HepG2 (cell line): Measurements from ENCODE around the gene SIVA1. TPM values are rescaled to one million over a fixed set of nuclear protein-coding genes. Genes with fewer than 3 reads are reported as not detected.

Source experiments
- DPF2 ChIP-seq: sonication (generic); formaldehyde crosslinking; IDR thresholded peaks from 2 replicates; pipeline ENCODE4 v1.4.0; 2020; ENCODE audit warnings: mild to moderate bottlenecking, low read depth, missing genetic modification reagents, borderline replicate concordance
- HBP1 ChIP-seq: IDR thresholded peaks from 2 replicates; pipeline ENCODE4 v1.6.1; 2016; ENCODE audit warnings: low read depth, control low read depth
- HNRNPLL ChIP-seq: fragments of 200-400 bp; formaldehyde crosslinking; IDR thresholded peaks from 2 replicates; pipeline ENCODE4 v1.6.1; 2017; ENCODE audit warnings: mild to moderate bottlenecking, low read depth, low read length; ENCODE audit not compliant: poor library complexity, severe bottlenecking
- KDM5B ChIP-seq: sonication (generic); formaldehyde crosslinking; IDR thresholded peaks from 2 replicates; pipeline ENCODE4 v1.4.0; 2020; ENCODE audit warnings: missing genetic modification reagents, mild to moderate bottlenecking, borderline replicate concordance
- KLF9 ChIP-seq: IDR thresholded peaks from 2 replicates; pipeline ENCODE4 v1.6.1; 2016; ENCODE audit warnings: low read depth
- MXD3 ChIP-seq: IDR thresholded peaks from 2 replicates; pipeline ENCODE4 v1.6.1; 2016; ENCODE audit warnings: mild to moderate bottlenecking, missing biosample characterization, missing genetic modification reagents
- NR3C1 ChIP-seq: sonication (generic); formaldehyde crosslinking; IDR thresholded peaks from 2 replicates; pipeline ENCODE4 v1.4.0; 2020; ENCODE audit warnings: missing genetic modification reagents
- PAF1 ChIP-seq: IDR thresholded peaks from 2 replicates; pipeline ENCODE4 v1.6.1; 2016; ENCODE audit warnings: missing genetic modification reagents, missing compliant biosample characterization
- RXRB ChIP-seq: IDR thresholded peaks from 2 replicates; pipeline ENCODE4 v1.6.1; 2016; ENCODE audit warnings: borderline replicate concordance, missing genetic modification reagents, missing compliant biosample characterization
- SAFB2 ChIP-seq: sonication (generic); formaldehyde crosslinking; IDR thresholded peaks from 2 replicates; pipeline ENCODE4 v1.5.1; 2020; ENCODE audit warnings: missing genetic modification reagents, low read depth, mild to moderate bottlenecking, borderline replicate concordance
- STAT6 ChIP-seq: sonication (generic); formaldehyde crosslinking; IDR thresholded peaks from 2 replicates; pipeline ENCODE4 v1.4.0; 2020; ENCODE audit warnings: missing genetic modification reagents, mild to moderate bottlenecking, borderline replicate concordance
- ZFP91 ChIP-seq: sonication (generic); formaldehyde crosslinking; IDR thresholded peaks from 2 replicates; pipeline ENCODE4 v1.9.0; 2022; ENCODE audit warnings: missing genetic modification reagents, mild to moderate bottlenecking, borderline replicate concordance
- ZHX2 ChIP-seq, 2 experiments: sonication (generic) in 1 of 2; formaldehyde crosslinking in 1 of 2; IDR thresholded peaks; 2 replicates each; pipeline versions ENCODE4 v1.6.1 to v1.9.0; 2014 to 2022; ENCODE audit warnings: antibody characterized with exemption in 1 of 2, borderline replicate concordance in 1 of 2, inconsistent platforms in 1 of 2, low read depth in 1 of 2, missing genetic modification reagents in 1 of 2
- ZMYM2 ChIP-seq: sonication (generic); formaldehyde crosslinking; IDR thresholded peaks from 2 replicates; pipeline ENCODE4 v1.8.0; 2022; ENCODE audit warnings: mild to moderate bottlenecking, missing genetic modification reagents
- ZNF263 ChIP-seq: sonication (generic); formaldehyde crosslinking; IDR thresholded peaks from 2 replicates; pipeline ENCODE4 v1.4.0; 2020; ENCODE audit warnings: missing genetic modification reagents
- polyA plus RNA-seq, 8 experiments: library from polyadenylated mRNA; depleted of rRNA in 3 of 8; stranded (reverse) in 7 of 8; unstranded in 1 of 8; fragments of >200 nt; fragmentation: Illumina TruSeq in 4 of 8; extraction: Trizol in 4 of 8; gene quantifications; 2 replicates each; pipeline versions ENCODE4 v1.2.1 to v1.2.3, GENCODE V29; 2011 to 2016; ENCODE audit warnings: low read depth in 4 of 8, missing spikeins in 1 of 8, mixed read lengths in 1 of 8; ENCODE audit not compliant: insufficient read depth in 1 of 8
- total RNA-seq, 5 experiments: library from RNA; depleted of rRNA; stranded (reverse); fragments of >200 nt; fragmentation: Illumina TruSeq; extraction: Trizol; gene quantifications; 2 replicates each; pipeline ENCODE4 v1.2.3, GENCODE V29; 2016; ENCODE audit warnings: low read depth in 1 of 5

SIVA1 gene
- total and polyA plus RNA-seq, 2 of the 13 experiments (the other 11 are each of a cell fraction or from before 2014, with no cell fraction given): 123 to 186 TPM

GRCh38 chr14:104708606-104709268 is 44.2 kb upstream of the SIVA1 start (continued):
- TF ChIP-seq DPF2 (CRISPR knock-in tag) (no peak), ZNF263 (CRISPR knock-in tag) (no peak), HNRNPLL (peak; percentile 24), ZFP91 (peak; percentile 54; the same call in 1 of the 2 replicates), NR3C1 (CRISPR knock-in tag) (no peak), PAF1 (CRISPR knock-in tag) (no peak), KDM5B (CRISPR knock-in tag) (peak; percentile 53; the same call in 1 of the 2 replicates), MXD3 (CRISPR knock-in tag) (no peak), RXRB (CRISPR knock-in tag) (peak; percentile 50; the same call in 1 of the 2 replicates), ZMYM2 (CRISPR knock-in tag) (no peak), SAFB2 (CRISPR knock-in tag) (no peak), STAT6 (CRISPR knock-in tag) (no peak), ZHX2 (IDR thresholded peaks at IDR 0.05; ENCODE audit: low read depth) (no peak), ZHX2 (CRISPR knock-in tag; IDR thresholded peaks at IDR 0.05; ENCODE audit: borderline replicate concordance) (no peak), HBP1 (CRISPR knock-in tag) (no peak), KLF9 (CRISPR knock-in tag) (no peak)
